MM.1S (cell line): ENCODE data around the gene NEMP1.
A peak's percentile ranks its signal among the peaks of the same experiment; 100 is the strongest.

Experiments
- DNase-seq: peaks from one replicate; pipeline ENCODE4 v3.0.0-alpha.2; 2015
- H2AFZ ChIP-seq: fragments of 300-600 bp; sonication (generic); 2 replicates; pipeline ENCODE4 v1.6.0; 2016; ENCODE audit warnings: antibody characterized with exemption, low read length
- H3F3A ChIP-seq: fragments of 300-600 bp; sonication (generic); 2 replicates; pipeline ENCODE4 v1.6.1; 2016; ENCODE audit warnings: mild to moderate bottlenecking, antibody characterized with exemption, low read length, moderate library complexity, mixed read lengths; ENCODE audit not compliant: insufficient read depth
- H3K27ac ChIP-seq: fragments of 300-600 bp; sonication (generic); 2 replicates; pipeline ENCODE4 v1.5.1; 2016; ENCODE audit warnings: mild to moderate bottlenecking, low read length
- H3K27me3 ChIP-seq: fragments of 300-600 bp; sonication (generic); replicated peaks from 2 replicates; pipeline ENCODE4 v1.6.0; 2016; ENCODE audit warnings: low read length; ENCODE audit not compliant: insufficient read depth
- H3K36me3 ChIP-seq: fragments of 300-600 bp; sonication (generic); replicated peaks from 2 replicates; pipeline ENCODE4 v1.6.1; 2016; ENCODE audit warnings: mild to moderate bottlenecking, low read length, mixed read lengths; ENCODE audit not compliant: insufficient read depth
- H3K4me1 ChIP-seq: fragments of 300-600 bp; sonication (generic); 2 replicates; pipeline ENCODE4 v1.6.1; 2016; ENCODE audit warnings: low read length, mixed read lengths
- H3K4me2 ChIP-seq: fragments of 300-600 bp; sonication (generic); 2 replicates; pipeline ENCODE4 v1.6.0; 2016; ENCODE audit warnings: low read depth, low read length
- H3K4me3 ChIP-seq: fragments of 300-600 bp; sonication (generic); 2 replicates; pipeline ENCODE4 v1.5.1; 2016; ENCODE audit warnings: low read length, mixed read lengths
- H3K79me2 ChIP-seq: fragments of 300-600 bp; sonication (generic); 2 replicates; pipeline ENCODE4 v1.6.1; 2016; ENCODE audit warnings: mixed run types, low read length, mixed read lengths
- H3K9ac ChIP-seq: fragments of 300-600 bp; sonication (generic); 2 replicates; pipeline ENCODE4 v1.6.1; 2016; ENCODE audit warnings: low read length, mixed read lengths
- H3K9me2 ChIP-seq: fragments of 300-600 bp; sonication (generic); replicated peaks from 2 replicates; pipeline ENCODE4 v1.6.1; 2016; ENCODE audit warnings: mild to moderate bottlenecking, low read length, mixed read lengths; ENCODE audit not compliant: insufficient read depth
- H3K9me3 ChIP-seq: fragments of 300-600 bp; sonication (generic); replicated peaks from 2 replicates; pipeline ENCODE4 v1.6.1; 2016; ENCODE audit warnings: mild to moderate bottlenecking, low read length, mixed read lengths; ENCODE audit not compliant: insufficient read depth
- H4K20me1 ChIP-seq: fragments of 300-600 bp; sonication (generic); 2 replicates; pipeline ENCODE4 v1.6.1; 2016; ENCODE audit warnings: mild to moderate bottlenecking, low read length, moderate library complexity, mixed read lengths; ENCODE audit not compliant: insufficient read depth
- EZH2 ChIP-seq: fragments of 300-600 bp; sonication (generic); optimal IDR thresholded peaks from 2 replicates; pipeline ENCODE3; 2017; ENCODE audit warnings: low read depth, mild to moderate bottlenecking, antibody characterized with exemption, low read length, mixed read lengths
- EZH2phosphoT487 ChIP-seq: fragments of 300-600 bp; sonication (generic); IDR thresholded peaks from 2 replicates; pipeline ENCODE4 v1.6.1; 2018; ENCODE audit warnings: antibody characterized with exemption, low read length
- TF ChIP-seq, protein P1 (sequence below): fragments of 300-600 bp; sonication (generic); IDR thresholded peaks from 2 replicates; pipeline ENCODE4 v1.5.1; 2016; ENCODE audit warnings: antibody characterized with exemption, low read length, mixed read lengths

The NEMP1 gene

DNA sequence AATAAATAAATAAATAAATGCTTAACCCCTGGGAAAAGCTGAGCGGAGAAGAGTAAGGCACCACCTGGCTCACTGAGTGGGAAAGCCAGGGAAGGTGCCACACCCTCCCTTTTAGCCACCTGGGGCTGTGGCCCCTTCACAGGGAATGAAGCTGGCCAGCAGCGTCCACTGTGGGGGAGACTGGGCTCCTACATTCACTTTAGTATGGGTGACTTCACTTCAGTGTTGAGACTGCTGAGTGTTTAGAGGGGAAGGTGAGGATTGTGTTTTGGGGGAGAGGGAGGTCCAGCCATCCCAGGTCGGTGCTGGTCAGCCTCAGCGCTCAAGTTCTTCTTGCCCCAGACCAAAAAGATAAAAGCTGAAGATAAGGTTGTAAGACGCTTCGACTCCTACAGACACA is 11.9 kb upstream of the NEMP1 start:
- no peak overlapping the region for H3K27ac ChIP-seq
- TF ChIP-seq EZH2 (no peak), EZH2phosphoT487 (no peak)
- TF ChIP-seq, protein P1, sequence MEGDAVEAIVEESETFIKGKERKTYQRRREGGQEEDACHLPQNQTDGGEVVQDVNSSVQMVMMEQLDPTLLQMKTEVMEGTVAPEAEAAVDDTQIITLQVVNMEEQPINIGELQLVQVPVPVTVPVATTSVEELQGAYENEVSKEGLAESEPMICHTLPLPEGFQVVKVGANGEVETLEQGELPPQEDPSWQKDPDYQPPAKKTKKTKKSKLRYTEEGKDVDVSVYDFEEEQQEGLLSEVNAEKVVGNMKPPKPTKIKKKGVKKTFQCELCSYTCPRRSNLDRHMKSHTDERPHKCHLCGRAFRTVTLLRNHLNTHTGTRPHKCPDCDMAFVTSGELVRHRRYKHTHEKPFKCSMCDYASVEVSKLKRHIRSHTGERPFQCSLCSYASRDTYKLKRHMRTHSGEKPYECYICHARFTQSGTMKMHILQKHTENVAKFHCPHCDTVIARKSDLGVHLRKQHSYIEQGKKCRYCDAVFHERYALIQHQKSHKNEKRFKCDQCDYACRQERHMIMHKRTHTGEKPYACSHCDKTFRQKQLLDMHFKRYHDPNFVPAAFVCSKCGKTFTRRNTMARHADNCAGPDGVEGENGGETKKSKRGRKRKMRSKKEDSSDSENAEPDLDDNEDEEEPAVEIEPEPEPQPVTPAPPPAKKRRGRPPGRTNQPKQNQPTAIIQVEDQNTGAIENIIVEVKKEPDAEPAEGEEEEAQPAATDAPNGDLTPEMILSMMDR = no peak

DNA sequence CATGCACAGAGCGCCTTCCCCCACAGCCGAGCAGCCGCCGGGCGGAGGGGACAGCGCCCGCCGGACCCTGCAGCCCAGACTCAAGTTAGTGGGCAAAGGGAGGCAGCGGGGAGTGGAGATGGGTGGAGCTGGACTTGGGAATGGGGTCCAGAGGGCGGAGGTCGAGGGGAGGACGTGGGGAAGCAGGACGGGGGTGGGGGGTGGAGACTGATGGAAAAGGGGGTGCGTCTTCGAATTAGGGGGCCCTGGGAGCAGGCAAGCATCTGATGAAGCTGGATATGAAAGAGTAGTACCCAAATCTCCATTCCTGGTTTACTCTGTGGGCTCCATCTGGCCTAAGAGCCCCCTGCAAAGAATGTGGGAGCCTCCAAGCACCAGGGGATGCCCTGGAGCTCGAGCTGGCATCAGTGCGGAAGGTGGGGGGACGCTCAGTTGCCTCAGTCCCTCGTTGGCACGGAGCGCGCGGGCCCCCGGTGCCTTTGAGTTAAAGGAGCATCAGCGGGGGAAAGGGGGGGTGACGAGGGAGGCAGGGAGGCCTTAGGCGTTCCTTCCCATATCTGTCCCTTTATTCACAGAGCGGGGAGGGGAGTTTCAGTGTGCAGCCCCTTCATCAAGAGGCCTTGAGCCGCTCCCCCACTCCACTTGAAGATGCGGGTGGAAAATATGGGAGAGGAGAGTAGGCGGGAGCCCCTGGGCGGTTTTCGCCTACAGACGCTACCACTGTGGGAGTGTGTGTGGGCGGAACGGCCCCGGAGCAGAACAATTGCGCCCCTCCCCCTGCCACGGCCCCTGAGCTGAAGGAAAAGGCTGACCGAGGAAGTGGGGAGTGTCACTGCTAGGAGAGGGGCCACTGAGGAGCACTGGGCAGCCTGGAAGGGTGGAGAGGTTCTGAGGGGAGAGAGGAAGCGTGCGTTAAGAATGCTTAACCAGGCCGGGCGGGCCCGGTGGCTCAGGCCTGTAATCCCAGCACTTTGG is 11.0 kb upstream of the NEMP1 start:
- Histone ChIP-seq H3K9me3 (no peaks in the 10 kb centered on the region), H3K27me3 (no peaks in the 10 kb centered on the region), H2AFZ (peak overlapping the region; percentile 79), H3K27ac (no peak overlapping the region), H3K4me1 (peaks cover 6% of the 10 kb centered on the region; the same call in 1 of the 2 replicates), H3K36me3 (no peaks in the 10 kb centered on the region), H3K9me2 (no peaks in the 10 kb centered on the region), H3K4me2 (peak overlapping the region; percentile 88), H4K20me1 (no peaks in the 10 kb centered on the region), H3K4me3 (peak overlapping the region; percentile 74), H3F3A (peaks cover 19% of the 10 kb centered on the region), H3K79me2 (no peaks in the 10 kb centered on the region), H3K9ac (peak overlapping the region; percentile 47; the same call in 1 of the 2 replicates)
- no peak for DNase-seq
- TF ChIP-seq EZH2phosphoT487 (no peak), EZH2 (no peak)
- TF ChIP-seq, protein P1 = no peak

More for the DNA sequence above, 11.9 kb upstream of the NEMP1 start:
- H3K4me3 ChIP-seq = no peak overlapping the region
- H4K20me1 ChIP-seq = no peaks in the 10 kb centered on the region
- H3K4me2 ChIP-seq = no peak overlapping the region
- peaks cover 6% of the 10 kb centered on the region; the same call in 1 of the 2 replicates for H3K4me1 ChIP-seq
- no peaks in the 10 kb centered on the region for H3K9me2 ChIP-seq
- no peaks in the 10 kb centered on the region for H3K36me3 ChIP-seq
- no peaks in the 10 kb centered on the region for H3K79me2 ChIP-seq
- no peaks in the 10 kb centered on the region for H3K27me3 ChIP-seq
- no peak for DNase-seq
- H3F3A ChIP-seq = peaks cover 19% of the 10 kb centered on the region
- no peak overlapping the region for H3K9ac ChIP-seq
- H2AFZ ChIP-seq = no peak overlapping the region
- H3K9me3 ChIP-seq = no peaks in the 10 kb centered on the region

DNA sequence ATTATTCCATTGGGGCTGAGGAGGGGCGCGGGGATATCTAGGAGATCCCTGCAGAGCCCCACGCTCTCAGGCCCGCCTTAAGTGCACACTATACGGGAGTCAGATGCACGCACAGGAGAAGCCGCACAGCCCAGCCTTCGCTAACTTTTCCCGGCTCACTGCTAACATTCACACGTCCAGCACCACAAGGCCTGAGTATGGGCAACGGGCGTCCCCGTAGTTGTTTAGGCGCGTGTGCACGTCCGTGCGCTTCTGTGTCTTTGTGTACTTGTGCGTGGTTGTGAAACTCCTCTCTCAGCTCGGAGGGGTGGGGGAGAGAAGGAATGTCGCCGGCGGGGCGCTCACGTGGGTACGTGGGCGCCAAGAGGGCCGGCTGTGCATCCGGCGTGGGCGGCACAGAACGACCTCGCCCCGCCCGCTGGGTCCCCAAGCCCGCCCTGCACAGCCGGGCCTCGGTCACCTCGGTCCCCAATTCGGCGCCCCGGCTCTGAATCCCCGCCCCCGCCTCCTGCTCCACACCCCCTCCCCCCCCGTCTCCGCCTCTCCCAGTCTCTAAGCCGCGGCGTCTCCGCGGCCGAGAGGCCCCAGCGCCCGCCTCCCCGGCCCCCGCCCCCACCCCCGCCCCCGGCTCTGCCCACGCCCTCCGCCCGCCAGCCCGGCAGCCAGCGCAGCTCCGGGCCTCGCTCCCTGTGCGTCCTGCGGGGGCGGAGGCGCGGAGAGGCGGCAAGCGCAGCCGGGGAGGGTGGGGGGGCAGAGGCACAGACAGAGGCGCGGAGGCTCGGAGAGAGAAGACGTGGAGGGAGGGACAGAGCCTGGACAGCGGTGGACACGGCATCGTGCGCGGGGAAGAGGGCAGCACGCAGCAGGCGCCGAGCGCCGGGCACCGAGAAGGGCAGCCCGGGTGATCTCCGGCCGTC is 10.0 kb upstream of the NEMP1 start, which contains the start of gene NAB2:
Gene NAB2 (plus strand): TSS at position 761 of the 917 bp plus-strand sequence. CDS start 158 bp downstream, outside the sequence.
- Histone ChIP-seq H3K9me3 (no peaks in the 10 kb centered on the region), H3K9ac (peak within 1 kb of the TSS; percentile 77), H3K27ac (peak within 1 kb of the TSS; percentile 88), H3K27me3 (no peaks in the 10 kb centered on the region), H3F3A (peaks cover 19% of the 10 kb centered on the region), H3K4me1 (peaks cover 6% of the 10 kb centered on the region; the same call in 1 of the 2 replicates), H3K9me2 (no peaks in the 10 kb centered on the region), H3K79me2 (no peaks in the 10 kb centered on the region), H3K4me3 (peak within 1 kb of the TSS; percentile 81), H4K20me1 (no peaks in the 10 kb centered on the region), H2AFZ (peak within 1 kb of the TSS; percentile 86), H3K4me2 (peak within 1 kb of the TSS; percentile 98), H3K36me3 (no peaks in the 10 kb centered on the region)
- no peak for TF ChIP-seq EZH2
- TF ChIP-seq, protein P1 = no peak
- no peak for TF ChIP-seq EZH2phosphoT487
- DNase-seq = peak; percentile 95
